Measurements from ENCODE around the gene PCGF2. TPM values are rescaled to one million over a fixed set of nuclear protein-coding genes. Genes with fewer than 3 reads are reported as not detected.
A peak's percentile ranks its signal among the peaks of the same experiment; 100 is the strongest.

The PCGF2 gene
- total RNA-seq, 1 donor from 2014 or later = 2.3 TPM

GRCh38 chr17:38704606-38705522 lies 43.3 kb downstream of the PCGF2 start, which contains the start of gene MLLT6:
MLLT6 (plus strand) TSS chr17:38705273; CDS start chr17:38705633, 360 bp downstream.
- DNase-seq (ENCODE audit: low read depth) = peak; percentile 81

- DNase-seq (ENCODE audit: low read depth) = peak; percentile 33
These were observed 44.2 kb downstream of the PCGF2 start for GRCh38 chr17:38703742-38704605.

GRCh38 chr17:38702916-38703741 lies 45.0 kb downstream of the PCGF2 start:
- no peak for DNase-seq (ENCODE audit: low read depth)

GRCh38 chr17:38702166-38702915 lies 45.8 kb downstream of the PCGF2 start:
- peak; percentile 91 for DNase-seq (ENCODE audit: low read depth)

- DNase-seq (ENCODE audit: low read depth) = no peak
These were observed 46.5 kb downstream of the PCGF2 start for GRCh38 chr17:38701504-38702165.

GRCh38 chr17:38698760-38699159 lies 49.4 kb downstream of the PCGF2 start:
- DNase-seq (ENCODE audit: low read depth) = no peak

- DNase-seq (ENCODE audit: low read depth) = no peak
These were observed 50.9 kb downstream of the PCGF2 start for GRCh38 chr17:38697061-38697820.

- no peak for DNase-seq (ENCODE audit: low read depth)
These were observed 54.3 kb downstream of the PCGF2 start for GRCh38 chr17:38693700-38694329.

GRCh38 chr17:38691154-38691553 lies 57.0 kb downstream of the PCGF2 start:
- DNase-seq (ENCODE audit: low read depth) = no peak

GRCh38 chr17:38690386-38690785 lies 57.8 kb downstream of the PCGF2 start:
- DNase-seq (ENCODE audit: low read depth) = no peak

GRCh38 chr17:38687286-38687685 lies 60.9 kb downstream of the PCGF2 start:
- no peak for DNase-seq (ENCODE audit: low read depth)

- DNase-seq (ENCODE audit: low read depth) = no peak
These were observed 62.6 kb downstream of the PCGF2 start for GRCh38 chr17:38685491-38685890.

Small RNA genes within 50 kb of the gene (microRNA-seq; reads per million reads assigned to microRNA genes)
- gene MIR4726 (0.65 reads per million), gene MIR4734 (not detected)

Other genes starting within 250 kb of the PCGF2 start
- 0.08 TPM in 1 of 2 replicates, not detected in the other for gene SRCIN1, start 142.4 kb downstream of the PCGF2 start, total RNA-seq
- 0.94 and 1.2 TPM in 2 replicates for gene EPOP, start 73.4 kb downstream of the PCGF2 start, total RNA-seq
- gene MLLT6, start 43.1 kb downstream of the PCGF2 start, total RNA-seq = 42.7 and 54.6 TPM in 2 replicates
- 3.7 and 6.2 TPM in 2 replicates for gene CISD3, start 18.0 kb downstream of the PCGF2 start, total RNA-seq
- 165 and 179 TPM in 2 replicates for gene PSMB3, start 4.4 kb upstream of the PCGF2 start, total RNA-seq
- 74.4 and 89.7 TPM in 2 replicates for gene PIP4K2B, start 51.2 kb upstream of the PCGF2 start, total RNA-seq
- gene CWC25, start 77.0 kb upstream of the PCGF2 start, total RNA-seq = 10.8 and 11.3 TPM in 2 replicates
- gene RPL23, start 105.4 kb upstream of the PCGF2 start, total RNA-seq = 758 and 872 TPM in 2 replicates
- gene LASP1, start 121.7 kb upstream of the PCGF2 start, total RNA-seq = 86.8 and 89.9 TPM in 2 replicates
- not detected in 2 replicates for gene FBXO47, start 219.1 kb upstream of the PCGF2 start, total RNA-seq

Measured in myocyte (in vitro differentiated cells).